NCI-H82 treated with DMSO at 0.1 percent for 48 hours (cell line): ENCODE measurements around the gene NOCT.
"Not testable (repeated sequence)": the region's sequence is repeated elsewhere in the genome, so short reads cannot be mapped to it uniquely, and the experiment has no call there.

Experiments used
- DNase-seq: peaks from one replicate; lab custom pipeline; 2025; ENCODE audit not compliant: unreplicated experiment; lab: John Stamatoyannopoulos, UW

NOCT gene

GRCh38 chr4:139008278-139008677, 7.3 kb upstream of the NOCT start:
- not testable (repeated sequence) for DNase-seq

GRCh38 chr4:139009702-139010101, 5.9 kb upstream of the NOCT start:
- DNase-seq = no peak

GRCh38 chr4:139011225-139011950, 4.2 kb upstream of the NOCT start:
- DNase-seq = no peak

GRCh38 chr4:139014371-139015268, 961 bp upstream of the NOCT start:
- peak; percentile 79 for DNase-seq

- DNase-seq = no peak
These were observed 429 bp downstream of the NOCT start for GRCh38 chr4:139015948-139016471.

- DNase-seq = no peak
These were observed 2.3 kb downstream of the NOCT start for GRCh38 chr4:139017861-139018260.

GRCh38 chr4:139018501-139018900, 2.9 kb downstream of the NOCT start:
- no peak for DNase-seq

GRCh38 chr4:139018971-139019758, 3.6 kb downstream of the NOCT start:
- DNase-seq = peak; percentile 28

GRCh38 chr4:139020384-139020783, 4.8 kb downstream of the NOCT start:
- no peak for DNase-seq

- DNase-seq = not testable (repeated sequence)
These were observed 5.5 kb downstream of the NOCT start for GRCh38 chr4:139021071-139021470.

GRCh38 chr4:139022835-139023234, 7.3 kb downstream of the NOCT start:
- no peak for DNase-seq

GRCh38 chr4:139024686-139025085, 9.1 kb downstream of the NOCT start:
- no peak for DNase-seq

- no peak for DNase-seq
These were observed 10.3 kb downstream of the NOCT start for GRCh38 chr4:139025841-139026240.

- no peak for DNase-seq
These were observed 12.2 kb downstream of the NOCT start for GRCh38 chr4:139027776-139028175.

- DNase-seq = no peak
These were observed 12.6 kb downstream of the NOCT start for GRCh38 chr4:139028191-139028661.

- not testable (repeated sequence) for DNase-seq
These were observed 14.3 kb downstream of the NOCT start for GRCh38 chr4:139029866-139030363.

- DNase-seq = peak; percentile 60
These were observed 15.1 kb downstream of the NOCT start for GRCh38 chr4:139030614-139031235.

GRCh38 chr4:139035650-139036049, 20.1 kb downstream of the NOCT start:
- DNase-seq = no peak

GRCh38 chr4:139036885-139037284, 21.3 kb downstream of the NOCT start:
- peak; percentile 73 for DNase-seq

- DNase-seq = no peak
These were observed 23.4 kb downstream of the NOCT start for GRCh38 chr4:139038874-139039443.
